Measurements from ENCODE around the gene IRF4. TPM values are rescaled to one million over a fixed set of nuclear protein-coding genes. Genes with fewer than 3 reads are reported as not detected.

Gene IRF4
- total RNA-seq, 2 donors from 2014 or later, result 0.15 to 1.1 TPM

DNA sequence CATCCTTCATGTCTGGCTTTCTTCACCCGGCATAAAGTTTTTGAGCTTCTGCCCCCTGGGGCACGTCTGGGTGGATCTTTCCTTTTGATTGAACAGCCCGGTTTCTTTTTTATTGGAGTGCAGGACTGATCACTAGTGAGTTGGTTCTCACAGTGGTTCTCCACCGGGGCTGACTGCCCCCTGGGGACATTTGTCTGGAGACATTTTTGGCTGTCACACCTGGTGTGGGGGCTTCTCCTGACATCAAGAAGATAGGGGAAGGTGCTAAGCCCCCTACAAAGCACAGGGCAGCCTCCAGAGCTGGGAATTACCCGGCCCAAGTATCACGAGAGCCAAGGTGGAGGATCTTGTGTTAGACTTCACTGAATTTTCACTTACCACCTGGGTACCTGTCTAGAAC is 25.7 kb upstream of the IRF4 start:
- peaks cover 0 to 5% of the 10 kb centered on the region in 2 donors for H3K27me3 ChIP-seq
- DNase-seq (ENCODE audit: low spot score), result no peak
- no peak overlapping the region for H3K27ac ChIP-seq
- H3K36me3 ChIP-seq, result no peaks in the 10 kb centered on the region
- TF ChIP-seq CTCF (IDR thresholded peaks at IDR 0.05), result no peak
- no peaks in the 10 kb centered on the region for H3K4me1 ChIP-seq
- H3K4me3 ChIP-seq, result no peak overlapping the region
- H3K9me3 ChIP-seq, result peaks cover 0 to 12% of the 10 kb centered on the region in 2 donors

GRCh38 chr6:366389-367297 is 24.9 kb upstream of the IRF4 start:
- no peaks in the 10 kb centered on the region for H3K36me3 ChIP-seq
- no peak for TF ChIP-seq CTCF (IDR thresholded peaks at IDR 0.05)
- no peaks in the 10 kb centered on the region for H3K4me1 ChIP-seq
- no peak overlapping the region for H3K4me3 ChIP-seq
- peaks cover 0 to 12% of the 10 kb centered on the region in 2 donors for H3K9me3 ChIP-seq
- H3K27me3 ChIP-seq, result peaks cover 0 to 5% of the 10 kb centered on the region in 2 donors
- H3K27ac ChIP-seq, result no peak overlapping the region
- no peak for DNase-seq (ENCODE audit: low spot score)

GRCh38 chr6:367298-367794 is 24.2 kb upstream of the IRF4 start:
- TF ChIP-seq CTCF (IDR thresholded peaks at IDR 0.05), result no peak
- peaks cover 0 to 5% of the 10 kb centered on the region in 2 donors for H3K27me3 ChIP-seq
- H3K4me3 ChIP-seq, result no peak overlapping the region
- no peak overlapping the region for H3K27ac ChIP-seq
- peaks cover 0 to 12% of the 10 kb centered on the region in 2 donors for H3K9me3 ChIP-seq
- no peaks in the 10 kb centered on the region for H3K36me3 ChIP-seq
- H3K4me1 ChIP-seq, result no peaks in the 10 kb centered on the region
- no peak for DNase-seq (ENCODE audit: low spot score)

GRCh38 chr6:367891-368630 is 23.5 kb upstream of the IRF4 start:
- Histone ChIP-seq H3K4me1 (no peaks in the 10 kb centered on the region), H3K27me3 (peaks cover 0 to 5% of the 10 kb centered on the region in 2 donors), H3K4me3 (no peak overlapping the region), H3K36me3 (no peaks in the 10 kb centered on the region), H3K9me3 (peaks cover 0 to 12% of the 10 kb centered on the region in 2 donors), H3K27ac (no peak overlapping the region)
- no peak for DNase-seq (ENCODE audit: low spot score)
- no peak for TF ChIP-seq CTCF (IDR thresholded peaks at IDR 0.05)

DNA sequence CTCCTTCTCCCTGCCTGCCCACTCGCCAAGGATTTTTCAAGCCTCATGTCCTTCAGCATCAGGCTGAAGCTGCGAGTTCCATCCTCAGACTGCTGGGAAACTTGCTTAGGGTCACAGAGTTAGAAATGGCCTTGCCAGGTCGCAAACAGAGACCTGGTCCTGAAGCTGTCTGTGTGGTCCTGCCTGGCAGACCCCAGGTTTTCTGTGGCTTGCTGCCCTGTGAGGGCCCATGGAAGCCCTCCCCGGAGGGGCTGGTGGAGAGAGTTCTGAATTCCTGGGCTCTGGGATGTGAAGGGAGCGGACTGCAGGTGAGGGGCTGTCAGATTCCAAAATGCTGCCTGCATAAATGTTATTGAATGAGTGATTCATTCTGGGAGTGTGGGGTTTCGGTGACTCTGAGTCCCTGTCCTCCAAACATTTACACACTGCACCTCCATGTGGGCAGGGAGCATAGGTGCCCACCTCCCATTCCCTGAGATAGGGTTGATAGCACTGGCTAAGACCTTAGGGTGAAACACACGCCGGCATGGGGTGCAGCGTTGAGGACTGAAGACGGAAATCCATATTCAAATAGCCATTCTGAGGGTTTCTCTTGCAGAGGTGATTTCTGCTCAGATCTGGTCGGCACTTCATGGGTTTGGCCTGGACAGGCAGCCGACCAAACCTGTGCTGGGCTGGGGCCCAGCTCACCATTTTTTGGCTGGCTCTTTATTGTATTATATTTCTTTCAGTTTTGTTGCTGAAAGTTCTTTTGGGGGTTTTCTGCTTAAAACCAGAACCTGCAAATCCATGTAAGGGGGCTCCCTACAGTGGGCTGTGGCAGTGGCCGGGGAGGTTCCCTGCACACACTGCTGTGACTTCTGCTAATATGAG is 21.8 kb upstream of the IRF4 start:
- Histone ChIP-seq H3K27ac (no peak overlapping the region), H3K9me3 (no peaks in the 10 kb centered on the region), H3K36me3 (no peaks in the 10 kb centered on the region), H3K27me3 (peaks cover 0 to 5% of the 10 kb centered on the region in 2 donors), H3K4me3 (no peak overlapping the region), H3K4me1 (no peaks in the 10 kb centered on the region)
- no peak for TF ChIP-seq CTCF (IDR thresholded peaks at IDR 0.05)
- no peak for DNase-seq (ENCODE audit: low spot score)

All from right atrium auricular region (tissue), 2 donors.